SIG-M5 (cell line): ENCODE data around the gene PRSS2.

ENCODE experiments used
- DNase-seq: peaks from one replicate; lab custom pipeline; 2025; lab: John Stamatoyannopoulos, UW

Gene PRSS2

GRCh38 chr7:142801601-142802295, 31.0 kb downstream of the PRSS2 start:
- no peak for DNase-seq

- DNase-seq: no peak
Observed at GRCh38 chr7:142802301-142802700, 31.5 kb downstream of the PRSS2 start.

- DNase-seq: no peak
Observed at GRCh38 chr7:142803901-142804300, 33.1 kb downstream of the PRSS2 start.

- no peak for DNase-seq
Observed at GRCh38 chr7:142804728-142805207, 34.0 kb downstream of the PRSS2 start.

GRCh38 chr7:142805350-142806021, 34.7 kb downstream of the PRSS2 start:
- DNase-seq: no peak

GRCh38 chr7:142806022-142806356, 35.2 kb downstream of the PRSS2 start:
- no peak for DNase-seq

GRCh38 chr7:142806957-142807356, 36.2 kb downstream of the PRSS2 start:
- no peak for DNase-seq

GRCh38 chr7:142807855-142808460, 37.2 kb downstream of the PRSS2 start:
- no peak for DNase-seq

- DNase-seq: no peak
Observed at GRCh38 chr7:142808461-142808801, 37.7 kb downstream of the PRSS2 start.

GRCh38 chr7:142808802-142809583, 38.2 kb downstream of the PRSS2 start:
- DNase-seq: no peak

- no peak for DNase-seq
Observed at GRCh38 chr7:142809671-142810070, 38.9 kb downstream of the PRSS2 start.

- DNase-seq: no peak
Observed at GRCh38 chr7:142811154-142811737, 40.5 kb downstream of the PRSS2 start.

GRCh38 chr7:142812437-142813215, 41.9 kb downstream of the PRSS2 start:
- no peak for DNase-seq

- no peak for DNase-seq
Observed at GRCh38 chr7:142813226-142813625, 42.5 kb downstream of the PRSS2 start.

GRCh38 chr7:142813699-142814098, 42.9 kb downstream of the PRSS2 start:
- DNase-seq: no peak

- no peak for DNase-seq
Observed at GRCh38 chr7:142814451-142814850, 43.7 kb downstream of the PRSS2 start.

- DNase-seq: no peak
Observed at GRCh38 chr7:142815134-142815533, 44.4 kb downstream of the PRSS2 start.

GRCh38 chr7:142817506-142817905, 46.7 kb downstream of the PRSS2 start:
- DNase-seq: no peak

- DNase-seq: no peak
Observed at GRCh38 chr7:142819530-142819929, 48.8 kb downstream of the PRSS2 start.

- DNase-seq: no peak
Observed at GRCh38 chr7:142822714-142823113, 51.9 kb downstream of the PRSS2 start.
